ENCODE results near the gene PVALEF. TPM values are rescaled to one million over a fixed set of nuclear protein-coding genes. Genes with fewer than 3 reads are reported as not detected.

Gene PVALEF
- total and polyA plus RNA-seq, 5 donors, result not detected

GRCh38 chr17:81157848-81158687 lies 7.2 kb upstream of the PVALEF start:
- WGBS, result 90% methylated on average over 39 of the region's 39 CpGs
- DNase-seq (peak in 2 of 3 donors; percentile 38 to 44), ATAC-seq (no peak)
- no peaks in the 10 kb centered on the region for H3K9me3 ChIP-seq (ENCODE audit: control insufficient read depth, low read length)
- no peaks in the 10 kb centered on the region for H3K4me1 ChIP-seq (ENCODE audit: control insufficient read depth, insufficient read depth, low read length)
- no peak overlapping the region for H3K27ac ChIP-seq (ENCODE audit: low read length)
- no peaks in the 10 kb centered on the region for H3K27me3 ChIP-seq (ENCODE audit: control insufficient read depth, insufficient read depth)
- no peak overlapping the region for H3K4me3 ChIP-seq (ENCODE audit: low read length)
- intact Hi-C loops (cut with DNase I), result loop anchor here in 1 of 4 donors (5.0 kb wide), 1 partner anchor 34 kb away; no protein-coding TSS in a partner anchor

DNA sequence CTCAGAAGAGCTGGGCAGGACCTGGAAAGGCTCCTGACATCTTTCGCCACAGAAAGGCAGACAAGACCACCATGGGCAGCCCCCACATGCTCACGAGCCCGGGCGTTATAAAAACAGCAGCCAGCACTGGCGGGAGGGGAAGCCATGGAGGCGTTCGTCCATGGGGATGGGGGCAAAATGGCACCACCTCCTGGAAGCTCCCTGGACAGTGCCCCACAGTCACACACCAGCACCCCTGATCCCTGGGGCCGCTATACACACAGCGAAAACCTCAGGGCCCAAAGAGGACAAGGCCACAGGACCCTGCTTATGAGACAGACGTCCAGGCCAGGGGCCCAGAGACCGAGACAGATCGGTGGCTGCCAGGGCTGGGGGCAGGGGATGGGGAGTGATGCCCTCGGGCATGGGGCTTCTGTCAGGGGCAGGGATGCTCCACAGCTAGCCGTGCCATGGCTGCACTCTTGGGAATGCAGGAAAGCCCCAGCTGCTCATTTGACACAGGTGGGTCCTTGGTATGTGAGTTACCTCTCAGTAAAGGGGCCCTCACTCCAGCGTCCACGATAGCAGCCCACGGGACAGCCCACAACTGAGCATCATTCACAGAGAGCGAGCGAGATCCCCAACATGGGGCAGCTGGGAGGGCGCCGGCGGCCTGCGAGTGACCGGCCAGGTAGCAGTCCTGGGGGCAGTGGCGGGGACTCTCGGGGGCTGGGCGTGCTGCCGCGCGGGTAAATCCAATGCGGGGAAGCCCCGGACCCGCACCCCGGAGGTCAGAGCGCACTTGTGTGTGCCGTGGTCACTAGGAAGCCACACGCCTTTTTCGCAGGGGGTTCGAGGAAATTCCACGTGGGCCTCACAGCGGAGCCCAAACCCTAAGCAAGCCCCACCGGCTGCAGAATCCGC lies 6.4 kb upstream of the PVALEF start:
- peak in 2 of 3 donors; percentile 37 to 66 for DNase-seq
- intact Hi-C loops (cut with DNase I), result loop anchor here in 1 of 4 donors (5.0 kb wide), 1 partner anchor 33 kb away; no protein-coding TSS in a partner anchor
- 90% methylated on average over 43 of the region's 43 CpGs for WGBS
- no peak overlapping the region for H3K4me3 ChIP-seq (ENCODE audit: low read length)
- H3K27me3 ChIP-seq (ENCODE audit: control insufficient read depth, insufficient read depth), result no peaks in the 10 kb centered on the region
- no peak for ATAC-seq
- H3K9me3 ChIP-seq (ENCODE audit: control insufficient read depth, low read length), result no peaks in the 10 kb centered on the region
- H3K27ac ChIP-seq (ENCODE audit: low read length), result no peak overlapping the region
- H3K4me1 ChIP-seq (ENCODE audit: control insufficient read depth, insufficient read depth, low read length), result no peaks in the 10 kb centered on the region

GRCh38 chr17:81159611-81160265 lies 5.6 kb upstream of the PVALEF start:
- Histone ChIP-seq H3K4me1 (ENCODE audit: control insufficient read depth, insufficient read depth, low read length) (no peaks in the 10 kb centered on the region), H3K4me3 (ENCODE audit: low read length) (peak overlapping the region; percentile 9), H3K27ac (ENCODE audit: low read length) (no peak overlapping the region), H3K27me3 (ENCODE audit: control insufficient read depth, insufficient read depth) (no peaks in the 10 kb centered on the region), H3K9me3 (ENCODE audit: control insufficient read depth, low read length) (no peaks in the 10 kb centered on the region)
- DNase-seq (peak in 1 of 3 donors; percentile 49), ATAC-seq (peak in 1 of 2 donors; percentile 19)
- intact Hi-C loops (cut with DNase I), result loop anchor here in 1 of 4 donors (5.0 kb wide), 1 partner anchor 33 kb away; no protein-coding TSS in a partner anchor
- WGBS, result 66% methylated on average over 25 of the region's 25 CpGs

- no peak overlapping the region for H3K27ac ChIP-seq (ENCODE audit: low read length)
- H3K4me1 ChIP-seq (ENCODE audit: control insufficient read depth, insufficient read depth, low read length), result no peaks in the 10 kb centered on the region
- intact Hi-C loops (cut with DNase I), result no loop called here
- no peaks in the 10 kb centered on the region for H3K9me3 ChIP-seq (ENCODE audit: control insufficient read depth, low read length)
- DNase-seq (peak; percentile 61 to 84 (median 84)), ATAC-seq (peak; percentile 17 to 66)
- H3K27me3 ChIP-seq (ENCODE audit: control insufficient read depth, insufficient read depth), result no peaks in the 10 kb centered on the region
- peak overlapping the region; percentile 9 for H3K4me3 ChIP-seq (ENCODE audit: low read length)
- WGBS, result 27% methylated on average over 28 of the region's 28 CpGs
Observed at GRCh38 chr17:81160306-81160705, 5.0 kb upstream of the PVALEF start.

GRCh38 chr17:81160747-81161453 lies 4.4 kb upstream of the PVALEF start:
- 69% methylated on average over 32 of the region's 32 CpGs for WGBS
- DNase-seq, result peak in 2 of 3 donors; percentile 47 to 52
- no peak overlapping the region for H3K4me3 ChIP-seq (ENCODE audit: low read length)

GRCh38 chr17:81161536-81161935 lies 3.8 kb upstream of the PVALEF start:
- no peak overlapping the region for H3K27ac ChIP-seq (ENCODE audit: low read length)
- intact Hi-C loops (cut with DNase I), result no loop called here
- H3K4me3 ChIP-seq (ENCODE audit: low read length), result no peak overlapping the region
- ATAC-seq, result no peak
- no peaks in the 10 kb centered on the region for H3K4me1 ChIP-seq (ENCODE audit: control insufficient read depth, insufficient read depth, low read length)
- WGBS, result 94% methylated on average over 15 of the region's 15 CpGs
- peak in 2 of 3 donors; percentile 22 to 44 for DNase-seq
- no peaks in the 10 kb centered on the region for H3K27me3 ChIP-seq (ENCODE audit: control insufficient read depth, insufficient read depth)
- no peaks in the 10 kb centered on the region for H3K9me3 ChIP-seq (ENCODE audit: control insufficient read depth, low read length)

More at GRCh38 chr17:81160747-81161453, 4.4 kb upstream of the PVALEF start:
- H3K27ac ChIP-seq (ENCODE audit: low read length), result no peak overlapping the region
- H3K27me3 ChIP-seq (ENCODE audit: control insufficient read depth, insufficient read depth), result no peaks in the 10 kb centered on the region
- intact Hi-C loops (cut with DNase I), result no loop called here
- ATAC-seq, result no peak
- no peaks in the 10 kb centered on the region for H3K4me1 ChIP-seq (ENCODE audit: control insufficient read depth, insufficient read depth, low read length)
- no peaks in the 10 kb centered on the region for H3K9me3 ChIP-seq (ENCODE audit: control insufficient read depth, low read length)

- intact Hi-C loops (cut with DNase I), result no loop called here
- Histone ChIP-seq H3K27ac (ENCODE audit: low read length) (no peak overlapping the region), H3K27me3 (ENCODE audit: control insufficient read depth, insufficient read depth) (no peaks in the 10 kb centered on the region), H3K4me3 (ENCODE audit: low read length) (no peak overlapping the region), H3K4me1 (ENCODE audit: control insufficient read depth, insufficient read depth, low read length) (no peaks in the 10 kb centered on the region), H3K9me3 (ENCODE audit: control insufficient read depth, low read length) (no peaks in the 10 kb centered on the region)
- WGBS, result 90% methylated on average over 16 of the region's 16 CpGs
- no peak for ATAC-seq
- DNase-seq, result peak in 1 of 3 donors; percentile 59
Observed at GRCh38 chr17:81161972-81162371, 3.3 kb upstream of the PVALEF start.

DNA sequence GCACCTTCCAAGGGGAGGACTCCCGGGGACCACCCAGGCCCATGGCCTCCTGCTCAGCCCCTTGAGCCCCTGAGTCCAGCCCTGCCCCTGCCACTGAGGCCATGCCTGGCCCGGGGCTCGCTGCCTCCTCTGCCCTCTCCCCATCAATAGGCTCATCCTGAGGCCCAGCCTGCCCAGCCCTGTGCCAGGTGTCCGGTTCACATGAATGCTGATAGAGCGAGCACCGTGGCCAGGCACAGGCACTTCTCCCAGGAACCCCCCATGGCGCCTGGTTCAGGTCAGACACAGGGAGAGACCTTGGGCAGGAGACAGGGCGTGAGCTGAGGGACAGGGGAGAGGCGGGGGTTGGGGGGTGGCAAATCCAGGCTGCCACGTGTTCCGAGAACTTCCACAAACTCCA lies 2.8 kb upstream of the PVALEF start:
- ATAC-seq (no peak), DNase-seq (peak in 1 of 3 donors; percentile 36)
- no peak overlapping the region for H3K27ac ChIP-seq (ENCODE audit: low read length)
- H3K27me3 ChIP-seq (ENCODE audit: control insufficient read depth, insufficient read depth), result no peaks in the 10 kb centered on the region
- no peaks in the 10 kb centered on the region for H3K4me1 ChIP-seq (ENCODE audit: control insufficient read depth, insufficient read depth, low read length)
- no peaks in the 10 kb centered on the region for H3K9me3 ChIP-seq (ENCODE audit: control insufficient read depth, low read length)
- no peak overlapping the region for H3K4me3 ChIP-seq (ENCODE audit: low read length)
- WGBS, result 85% methylated on average over 11 of the region's 11 CpGs
- intact Hi-C loops (cut with DNase I), result no loop called here

- H3K4me3 ChIP-seq (ENCODE audit: low read length), result no peak overlapping the region
- 88% methylated on average over 19 of the region's 19 CpGs for WGBS
- no peaks in the 10 kb centered on the region for H3K9me3 ChIP-seq (ENCODE audit: control insufficient read depth, low read length)
- intact Hi-C loops (cut with DNase I), result no loop called here
- H3K4me1 ChIP-seq (ENCODE audit: control insufficient read depth, insufficient read depth, low read length), result no peaks in the 10 kb centered on the region
- H3K27ac ChIP-seq (ENCODE audit: low read length), result no peak overlapping the region
- DNase-seq, result peak in 2 of 3 donors; percentile 9 to 52
- no peak for ATAC-seq
- no peaks in the 10 kb centered on the region for H3K27me3 ChIP-seq (ENCODE audit: control insufficient read depth, insufficient read depth)
Observed at GRCh38 chr17:81163051-81163695, 2.1 kb upstream of the PVALEF start.
